Natural killer cell (primary cell): ENCODE measurements around the gene SLC6A18. TPM values are rescaled to one million over a fixed set of nuclear protein-coding genes. Genes with fewer than 3 reads are reported as not detected.

Source experiments
- ATAC-seq, 3 donors: fragments of 150-1000 bp in 2 of 3; fragments of 200-7000 bp in 1 of 3; cut with Tn5 transposase; 1 replicate in 1 of 3; 2 replicates in 2 of 3; pipeline ENCODE4 v1.10.0; 2021; ENCODE audit warnings: mild to moderate bottlenecking in 2 of 3, moderate library complexity in 2 of 3
- DNase-seq, 2 donors: peaks; one replicate each; pipeline versions ENCODE4 v3.0.0 to v3.0.0-alpha.2; 2013 to 2021; ENCODE audit warnings: mixed read lengths in 1 of 2
- H3K27ac ChIP-seq: one replicate; pipeline ENCODE4 v1.5.1; 2013; ENCODE audit warnings: mild to moderate bottlenecking, low read length
- H3K27me3 ChIP-seq: one replicate; pipeline ENCODE4 v1.6.1; 2013; ENCODE audit warnings: low read length; ENCODE audit not compliant: control insufficient read depth, insufficient read depth
- H3K36me3 ChIP-seq: one replicate; pipeline ENCODE4 v1.6.1; 2013; ENCODE audit warnings: low read length; ENCODE audit not compliant: control insufficient read depth, insufficient read depth
- H3K4me1 ChIP-seq: one replicate; pipeline ENCODE4 v1.6.1; 2013; ENCODE audit warnings: low read length; ENCODE audit not compliant: control insufficient read depth, insufficient read depth
- H3K4me3 ChIP-seq: one replicate; pipeline ENCODE4 v1.5.1; 2013; ENCODE audit warnings: low read length
- H3K9me3 ChIP-seq: one replicate; pipeline ENCODE4 v1.6.1; 2013; ENCODE audit warnings: low read length; ENCODE audit not compliant: control insufficient read depth, insufficient read depth
- H3K27ac Mint-ChIP-seq, 2 donors: one replicate each; pipeline ENCODE4 v1.8.0; 2022; ENCODE audit warnings: mild to moderate bottlenecking in 2 of 2, mixed read lengths in 2 of 2, moderate library complexity in 1 of 2
- H3K27me3 Mint-ChIP-seq, 2 donors: one replicate each; pipeline ENCODE4 v1.8.0; 2022; ENCODE audit warnings: low read depth in 2 of 2, mixed read lengths in 2 of 2
- H3K36me3 Mint-ChIP-seq: one replicate; pipeline ENCODE4 v1.8.0; 2022; ENCODE audit warnings: mixed read lengths
- H3K4me1 Mint-ChIP-seq, 2 donors: one replicate each; pipeline ENCODE4 v1.8.0; 2022; ENCODE audit warnings: mixed read lengths in 2 of 2
- H3K4me3 Mint-ChIP-seq: one replicate; pipeline ENCODE4 v1.8.0; 2022; ENCODE audit warnings: mild to moderate bottlenecking, moderate library complexity, mixed read lengths
- H3K9me3 Mint-ChIP-seq, 2 donors: one replicate each; pipeline ENCODE4 v1.8.0; 2022; ENCODE audit warnings: mixed read lengths in 2 of 2
- WGBS: methylation state at CpG from one replicate; pipeline ENCODE4 v1.1.7; 2013; ENCODE audit warnings: missing lambda C conversion rate; ENCODE audit not compliant: insufficient coverage; 5-methylcytosine and 5-hydroxymethylcytosine counted together
- intact Hi-C: fragments of 100-400 bp; cut with micrococcal nuclease; formaldehyde crosslinking; loops from one replicate; pipeline ENCODE4 v1.14.2; 2022
- total RNA-seq, 4 donors: library from RNA; stranded (reverse); fragments of 120-200 nt in 1 of 4; gene quantifications; one replicate each; pipeline versions ENCODE4 v1.2.3 to v1.2.4, GENCODE V29; 2013 to 2022
- TF ChIP-seq, protein P1 (sequence below): fragments of 200-600 bp; IDR thresholded peaks from one replicate; pipeline ENCODE4 v1.8.0; 2022; ENCODE audit warnings: antibody characterized with exemption

SLC6A18 gene
- total RNA-seq, 3 donors from 2014 or later (not counting 1 experiment from before 2014, with no cell fraction given): not detected

GRCh38 chr5:1291611-1292080, 66.5 kb downstream of the SLC6A18 start:
- H3K9me3 Mint-ChIP-seq: peaks cover 2 to 3% of the 10 kb centered on the region in 2 donors
- no peak overlapping the region for H3K4me3 Mint-ChIP-seq
- TF ChIP-seq, protein P1, sequence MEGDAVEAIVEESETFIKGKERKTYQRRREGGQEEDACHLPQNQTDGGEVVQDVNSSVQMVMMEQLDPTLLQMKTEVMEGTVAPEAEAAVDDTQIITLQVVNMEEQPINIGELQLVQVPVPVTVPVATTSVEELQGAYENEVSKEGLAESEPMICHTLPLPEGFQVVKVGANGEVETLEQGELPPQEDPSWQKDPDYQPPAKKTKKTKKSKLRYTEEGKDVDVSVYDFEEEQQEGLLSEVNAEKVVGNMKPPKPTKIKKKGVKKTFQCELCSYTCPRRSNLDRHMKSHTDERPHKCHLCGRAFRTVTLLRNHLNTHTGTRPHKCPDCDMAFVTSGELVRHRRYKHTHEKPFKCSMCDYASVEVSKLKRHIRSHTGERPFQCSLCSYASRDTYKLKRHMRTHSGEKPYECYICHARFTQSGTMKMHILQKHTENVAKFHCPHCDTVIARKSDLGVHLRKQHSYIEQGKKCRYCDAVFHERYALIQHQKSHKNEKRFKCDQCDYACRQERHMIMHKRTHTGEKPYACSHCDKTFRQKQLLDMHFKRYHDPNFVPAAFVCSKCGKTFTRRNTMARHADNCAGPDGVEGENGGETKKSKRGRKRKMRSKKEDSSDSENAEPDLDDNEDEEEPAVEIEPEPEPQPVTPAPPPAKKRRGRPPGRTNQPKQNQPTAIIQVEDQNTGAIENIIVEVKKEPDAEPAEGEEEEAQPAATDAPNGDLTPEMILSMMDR: no peak
- Histone ChIP-seq H3K27me3 (peaks cover 4% of the 10 kb centered on the region), H3K9me3 (no peaks in the 10 kb centered on the region), H3K4me1 (peaks cover 3% of the 10 kb centered on the region), H3K4me3 (no peak overlapping the region), H3K27ac (no peak overlapping the region), H3K36me3 (no peaks in the 10 kb centered on the region)
- 89% methylated on average over 24 of the region's 24 CpGs for WGBS
- H3K27ac Mint-ChIP-seq: no peak overlapping the region
- no peaks in the 10 kb centered on the region for H3K4me1 Mint-ChIP-seq
- ATAC-seq (no peak), DNase-seq (peak in 1 of 2 donors; percentile 7)
- intact Hi-C loops: no loop called here
- peaks cover 24 to 29% of the 10 kb centered on the region in 2 donors for H3K27me3 Mint-ChIP-seq
- H3K36me3 Mint-ChIP-seq: no peaks in the 10 kb centered on the region

- ATAC-seq (no peak), DNase-seq (no peak)
- Mint-ChIP-seq H3K9me3 (peaks cover 2 to 3% of the 10 kb centered on the region in 2 donors), H3K27me3 (peaks cover 24 to 27% of the 10 kb centered on the region in 2 donors), H3K36me3 (no peaks in the 10 kb centered on the region), H3K4me1 (no peaks in the 10 kb centered on the region), H3K4me3 (no peak overlapping the region), H3K27ac (no peak overlapping the region)
- H3K27ac ChIP-seq: no peak overlapping the region
- no peak overlapping the region for H3K4me3 ChIP-seq
- no peaks in the 10 kb centered on the region for H3K9me3 ChIP-seq
- H3K36me3 ChIP-seq: no peaks in the 10 kb centered on the region
- H3K27me3 ChIP-seq: peaks cover 4% of the 10 kb centered on the region
- TF ChIP-seq, protein P1: no peak
- WGBS: 91% methylated on average over 6 of the region's 6 CpGs
- peaks cover 3% of the 10 kb centered on the region for H3K4me1 ChIP-seq
- intact Hi-C loops: no loop called here
Observed at GRCh38 chr5:1292139-1292538, 67.0 kb downstream of the SLC6A18 start.

GRCh38 chr5:1292846-1293415, 67.8 kb downstream of the SLC6A18 start:
- no peaks in the 10 kb centered on the region for H3K4me1 Mint-ChIP-seq
- H3K4me3 Mint-ChIP-seq: no peak overlapping the region
- intact Hi-C loops: no loop called here
- H3K9me3 ChIP-seq: no peaks in the 10 kb centered on the region
- ATAC-seq (no peak), DNase-seq (peak in 1 of 2 donors; percentile 2)
- peaks cover 22 to 26% of the 10 kb centered on the region in 2 donors for H3K27me3 Mint-ChIP-seq
- no peaks in the 10 kb centered on the region for H3K36me3 Mint-ChIP-seq
- H3K4me3 ChIP-seq: no peak overlapping the region
- peaks cover 3% of the 10 kb centered on the region for H3K4me1 ChIP-seq
- TF ChIP-seq, protein P1: no peak
- H3K9me3 Mint-ChIP-seq: peaks cover 2 to 3% of the 10 kb centered on the region in 2 donors
- H3K27ac ChIP-seq: no peak overlapping the region
- WGBS: 94% methylated on average over 30 of the region's 30 CpGs
- peaks cover 4% of the 10 kb centered on the region for H3K27me3 ChIP-seq
- H3K36me3 ChIP-seq: no peaks in the 10 kb centered on the region
- no peak overlapping the region for H3K27ac Mint-ChIP-seq
